Thyroid gland (tissue), 4 donors: ENCODE data around the gene SHROOM3.

Experiments used
- CTCF ChIP-seq, 6 experiments: fragments of 200-600 bp in 3 of 6; fragments of 450-650 bp in 3 of 6; sonication (generic) in 3 of 6; IDR thresholded peaks; one replicate each; pipeline ENCODE4 v1.5.1; 2016 to 2019; ENCODE audit warnings: antibody characterized with exemption in 6 of 6, mild to moderate bottlenecking in 2 of 6, inconsistent platforms in 1 of 6, moderate library complexity in 1 of 6
- POLR2A ChIP-seq, 2 donors: fragments of 450-650 bp; IDR thresholded peaks; one replicate each; pipeline ENCODE4 v1.6.1; 2017; ENCODE audit warnings: antibody characterized with exemption in 2 of 2, mild to moderate bottlenecking in 2 of 2, moderate library complexity in 1 of 2

- TF ChIP-seq CTCF (IDR thresholded peaks at IDR 0.05) (no peak), POLR2A (IDR thresholded peaks at IDR 0.05) (no peak)
Measured at GRCh38 chr4:76740866-76741662, 306.0 kb downstream of the SHROOM3 start.
